Measurements from ENCODE around the gene GPR39. TPM values are rescaled to one million over a fixed set of nuclear protein-coding genes. Genes with fewer than 3 reads are reported as not detected.

GPR39 gene
- total RNA-seq, 1 donor from 2014 or later: 7.4 TPM

GRCh38 chr2:132627536-132627935 lies 210.9 kb downstream of the GPR39 start:
- no peak for ATAC-seq
- DNase-seq (ENCODE audit: low spot score): no peak

- peak; percentile 89 for DNase-seq (ENCODE audit: low spot score)
- ATAC-seq: peak; percentile 94
Observed at GRCh38 chr2:132632000-132632649, 215.5 kb downstream of the GPR39 start.

- DNase-seq (ENCODE audit: low spot score): no peak
- ATAC-seq: no peak
Observed at GRCh38 chr2:132633635-132634034, 217.0 kb downstream of the GPR39 start.

GRCh38 chr2:132636346-132636745 lies 219.7 kb downstream of the GPR39 start:
- ATAC-seq: peak; percentile 67
- peak; percentile 51 for DNase-seq (ENCODE audit: low spot score)

- DNase-seq (ENCODE audit: low spot score): no peak
- no peak for ATAC-seq
Observed at GRCh38 chr2:132638313-132639040, 221.9 kb downstream of the GPR39 start.

GRCh38 chr2:132640116-132640515 lies 223.5 kb downstream of the GPR39 start:
- no peak for ATAC-seq
- no peak for DNase-seq (ENCODE audit: low spot score)

- ATAC-seq: no peak
- no peak for DNase-seq (ENCODE audit: low spot score)
Observed at GRCh38 chr2:132641819-132642218, 225.2 kb downstream of the GPR39 start.

GRCh38 chr2:132642415-132642814 lies 225.8 kb downstream of the GPR39 start:
- ATAC-seq (peak; percentile 79), DNase-seq (ENCODE audit: low spot score) (peak; percentile 57)

GRCh38 chr2:132645176-132645575 lies 228.6 kb downstream of the GPR39 start:
- ATAC-seq (peak; percentile 25), DNase-seq (ENCODE audit: low spot score) (no peak)

- DNase-seq (ENCODE audit: low spot score) (no peak), ATAC-seq (no peak)
Observed at GRCh38 chr2:132645722-132646539, 229.3 kb downstream of the GPR39 start.

GRCh38 chr2:132646540-132647108 lies 230.0 kb downstream of the GPR39 start:
- ATAC-seq (peak; percentile 7), DNase-seq (ENCODE audit: low spot score) (no peak)

GRCh38 chr2:132651115-132652045 lies 234.8 kb downstream of the GPR39 start:
- DNase-seq (ENCODE audit: low spot score): no peak
- peak; percentile 93 for ATAC-seq

- ATAC-seq: no peak
Observed at GRCh38 chr2:132652474-132652873, 235.9 kb downstream of the GPR39 start.

GRCh38 chr2:132654335-132654734 lies 237.7 kb downstream of the GPR39 start:
- ATAC-seq: no peak
- no peak for DNase-seq (ENCODE audit: low spot score)

More at GRCh38 chr2:132652474-132652873, 235.9 kb downstream of the GPR39 start:
- no peak for DNase-seq (ENCODE audit: low spot score)

GRCh38 chr2:132654968-132655367 lies 238.4 kb downstream of the GPR39 start:
- DNase-seq (ENCODE audit: low spot score) (no peak), ATAC-seq (no peak)

GRCh38 chr2:132656266-132656975 lies 239.8 kb downstream of the GPR39 start:
- ATAC-seq (no peak), DNase-seq (ENCODE audit: low spot score) (no peak)

- ATAC-seq: no peak
- DNase-seq (ENCODE audit: low spot score): no peak
Observed at GRCh38 chr2:132659331-132659730, 242.7 kb downstream of the GPR39 start.

GRCh38 chr2:132662732-132663131 lies 246.1 kb downstream of the GPR39 start:
- DNase-seq (ENCODE audit: low spot score) (no peak), ATAC-seq (no peak)

- DNase-seq (ENCODE audit: low spot score): no peak
- ATAC-seq: no peak
Observed at GRCh38 chr2:132664096-132664495, 247.5 kb downstream of the GPR39 start.
